ENCODE measurements around the gene HDHD3.

The HDHD3 gene

GRCh38 chr9:113328045-113328782 is 48.6 kb downstream of the HDHD3 start:
- ChIA-PET CTCF (interaction anchor here (0.7 to 1.8 kb wide), 4 partner anchors 8 to 17 kb away, joined by 3 to 6 read pairs (median 4); no protein-coding TSS in a partner anchor), POLR2A (no interaction called here)
- TF ChIP-seq, protein P1, sequence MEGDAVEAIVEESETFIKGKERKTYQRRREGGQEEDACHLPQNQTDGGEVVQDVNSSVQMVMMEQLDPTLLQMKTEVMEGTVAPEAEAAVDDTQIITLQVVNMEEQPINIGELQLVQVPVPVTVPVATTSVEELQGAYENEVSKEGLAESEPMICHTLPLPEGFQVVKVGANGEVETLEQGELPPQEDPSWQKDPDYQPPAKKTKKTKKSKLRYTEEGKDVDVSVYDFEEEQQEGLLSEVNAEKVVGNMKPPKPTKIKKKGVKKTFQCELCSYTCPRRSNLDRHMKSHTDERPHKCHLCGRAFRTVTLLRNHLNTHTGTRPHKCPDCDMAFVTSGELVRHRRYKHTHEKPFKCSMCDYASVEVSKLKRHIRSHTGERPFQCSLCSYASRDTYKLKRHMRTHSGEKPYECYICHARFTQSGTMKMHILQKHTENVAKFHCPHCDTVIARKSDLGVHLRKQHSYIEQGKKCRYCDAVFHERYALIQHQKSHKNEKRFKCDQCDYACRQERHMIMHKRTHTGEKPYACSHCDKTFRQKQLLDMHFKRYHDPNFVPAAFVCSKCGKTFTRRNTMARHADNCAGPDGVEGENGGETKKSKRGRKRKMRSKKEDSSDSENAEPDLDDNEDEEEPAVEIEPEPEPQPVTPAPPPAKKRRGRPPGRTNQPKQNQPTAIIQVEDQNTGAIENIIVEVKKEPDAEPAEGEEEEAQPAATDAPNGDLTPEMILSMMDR (IDR thresholded peaks at IDR 0.05; ENCODE audit: insufficient read depth, low read length, missing control alignments): no peak
- no peak overlapping the region for H3K4me3 ChIP-seq (ENCODE audit: low read depth, low read length)
- no peak for DNase-seq (ENCODE audit: low read depth, low spot score)

DNA sequence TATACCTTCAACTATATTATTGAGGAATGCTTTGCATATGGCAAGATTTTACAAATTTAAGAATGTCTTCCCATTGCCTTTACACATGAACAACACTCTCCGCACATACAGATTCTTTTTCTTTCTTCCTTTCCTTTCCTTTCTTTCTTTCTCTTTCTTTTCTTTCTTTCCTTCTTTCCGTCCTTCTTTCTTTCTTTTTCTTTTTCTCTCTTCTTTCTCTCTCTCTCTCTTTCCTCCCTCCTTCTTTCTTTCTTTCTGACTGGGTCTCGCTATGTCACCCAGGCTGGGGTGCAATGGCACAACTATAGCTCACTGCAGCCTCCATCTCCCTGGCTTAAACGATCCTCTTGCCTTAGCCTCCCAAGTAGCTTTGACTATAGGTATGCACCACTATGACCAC is 50.6 kb downstream of the HDHD3 start:
- DNase-seq (ENCODE audit: low read depth, low spot score): no peak
- POLR2A ChIA-PET: no interaction called here
- CTCF ChIA-PET: interaction anchor here (0.6 to 1.4 kb wide), 5 partner anchors 16 to 149 kb away, joined by 3 to 4 read pairs (median 3); partner anchors contain the start of gene ALAD
- no peak overlapping the region for H3K4me3 ChIP-seq (ENCODE audit: low read depth, low read length)
- TF ChIP-seq, protein P1 (IDR thresholded peaks at IDR 0.05; ENCODE audit: insufficient read depth, low read length, missing control alignments): no peak

Data from AG04449 (cell line).